COLO829 (cell line): Measurements from ENCODE around the gene OTOS.

Experiments
- DNase-seq: peaks from one replicate; pipeline ENCODE4 v3.0.0; 2012; ENCODE audit warnings: low spot score

The OTOS gene

GRCh38 chr2:240140511-240140910, at the start of gene OTOS:
OTOS (minus strand) TSS chr2:240140658; CDS start chr2:240140326, 332 bp downstream.
- no peak for DNase-seq

- no peak for DNase-seq
These were observed 49.2 kb upstream of the OTOS start for GRCh38 chr2:240189686-240190085.

GRCh38 chr2:240187989-240188590, 47.6 kb upstream of the OTOS start:
- DNase-seq, result no peak

- no peak for DNase-seq
These were observed 45.8 kb upstream of the OTOS start for GRCh38 chr2:240186191-240186725.

GRCh38 chr2:240184656-240185055, 44.2 kb upstream of the OTOS start:
- DNase-seq, result no peak

- DNase-seq, result no peak
These were observed 43.6 kb upstream of the OTOS start for GRCh38 chr2:240183875-240184590.

- DNase-seq, result no peak
These were observed 42.8 kb upstream of the OTOS start for GRCh38 chr2:240183006-240183874.

GRCh38 chr2:240182476-240182875, 42.0 kb upstream of the OTOS start:
- no peak for DNase-seq

GRCh38 chr2:240182001-240182400, 41.5 kb upstream of the OTOS start:
- no peak for DNase-seq

GRCh38 chr2:240179941-240180666, 39.6 kb upstream of the OTOS start:
- no peak for DNase-seq

GRCh38 chr2:240179186-240179815, 38.8 kb upstream of the OTOS start:
- DNase-seq, result no peak

GRCh38 chr2:240178564-240178963, 38.1 kb upstream of the OTOS start:
- no peak for DNase-seq

- DNase-seq, result no peak
These were observed 34.0 kb upstream of the OTOS start for GRCh38 chr2:240174496-240174895.

- no peak for DNase-seq
These were observed 31.8 kb upstream of the OTOS start for GRCh38 chr2:240172071-240172895.

GRCh38 chr2:240170883-240171282, 30.4 kb upstream of the OTOS start:
- DNase-seq, result no peak

GRCh38 chr2:240170354-240170735, 29.9 kb upstream of the OTOS start:
- no peak for DNase-seq

- DNase-seq, result no peak
These were observed 29.3 kb upstream of the OTOS start for GRCh38 chr2:240169486-240170353.

GRCh38 chr2:240168546-240169361, 28.3 kb upstream of the OTOS start:
- DNase-seq, result no peak

GRCh38 chr2:240168041-240168440, 27.6 kb upstream of the OTOS start:
- DNase-seq, result no peak
